Loucy (cell line): Measurements from ENCODE around the gene C1QTNF1.

Experiments
- H2AFZ ChIP-seq: fragments of 200-600 bp; sonication (generic); 2 replicates; pipeline ENCODE4 v1.6.0; 2016; ENCODE audit warnings: antibody characterized with exemption, mild to moderate bottlenecking, low read length, moderate library complexity
- H3F3A ChIP-seq: fragments of 200-600 bp; 2 replicates; pipeline ENCODE4 v1.6.0; 2016; ENCODE audit warnings: antibody characterized with exemption, low read depth, mild to moderate bottlenecking
- H3K27me3 ChIP-seq: fragments of 200-600 bp; sonication (generic); 2 replicates; pipeline ENCODE4 v1.6.1; 2014; ENCODE audit warnings: low read length, mild to moderate bottlenecking; ENCODE audit not compliant: insufficient read depth, poor library complexity, severe bottlenecking
- H3K36me3 ChIP-seq: fragments of 200-600 bp; sonication (generic); 2 replicates; pipeline ENCODE4 v1.6.1; 2016; ENCODE audit warnings: low read length; ENCODE audit not compliant: insufficient read depth
- H3K4me1 ChIP-seq: fragments of 200-600 bp; sonication (generic); 2 replicates; pipeline ENCODE4 v1.5.1; 2014; ENCODE audit warnings: low read length, mild to moderate bottlenecking; ENCODE audit not compliant: insufficient read depth, poor library complexity, severe bottlenecking
- H3K4me2 ChIP-seq: fragments of 200-600 bp; sonication (generic); 2 replicates; pipeline ENCODE4 v1.6.0; 2014; ENCODE audit warnings: antibody characterized with exemption, low read length, low read depth, mild to moderate bottlenecking; ENCODE audit not compliant: poor library complexity, severe bottlenecking
- H3K4me3 ChIP-seq: fragments of 200-600 bp; sonication (generic); 2 replicates; pipeline ENCODE4 v1.5.1; 2014; ENCODE audit warnings: low read length, mild to moderate bottlenecking, mixed read lengths; ENCODE audit not compliant: poor library complexity, severe bottlenecking
- H3K79me2 ChIP-seq: fragments of 200-600 bp; sonication (generic); 2 replicates; pipeline ENCODE4 v1.6.1; 2014; ENCODE audit warnings: low read length; ENCODE audit not compliant: insufficient read depth
- H3K9ac ChIP-seq: fragments of 200-600 bp; sonication (generic); 2 replicates; pipeline ENCODE4 v1.6.0; 2014; ENCODE audit warnings: mild to moderate bottlenecking, low read depth, low read length, moderate library complexity; ENCODE audit not compliant: poor library complexity, severe bottlenecking
- H3K9me2 ChIP-seq: fragments of 200-600 bp; sonication (generic); replicated peaks from 2 replicates; pipeline ENCODE4 v1.6.1; 2016; ENCODE audit warnings: low read depth, low read length, mixed read lengths
- H3K9me3 ChIP-seq: fragments of 200-600 bp; sonication (generic); 2 replicates; pipeline ENCODE4 v1.6.1; 2014; ENCODE audit warnings: mild to moderate bottlenecking, antibody characterized with exemption, low read length, low read depth; ENCODE audit not compliant: insufficient read depth
- H4K20me1 ChIP-seq: fragments of 200-600 bp; sonication (generic); 2 replicates; pipeline ENCODE4 v1.6.0; 2014; ENCODE audit warnings: antibody characterized with exemption, low read length, mild to moderate bottlenecking; ENCODE audit not compliant: insufficient read depth, poor library complexity, severe bottlenecking
- CTCF ChIP-seq: fragments of 200-600 bp; sonication (generic); conservative IDR thresholded peaks from 2 replicates; pipeline ENCODE4 v1.5.1; 2014; ENCODE audit warnings: mild to moderate bottlenecking, antibody characterized with exemption, low read length
- EZH2phosphoT487 ChIP-seq: fragments of 200-600 bp; IDR thresholded peaks from 2 replicates; pipeline ENCODE4 v1.6.1; 2018; ENCODE audit warnings: antibody characterized with exemption, mild to moderate bottlenecking, moderate library complexity, borderline replicate concordance

The C1QTNF1 gene

DNA sequence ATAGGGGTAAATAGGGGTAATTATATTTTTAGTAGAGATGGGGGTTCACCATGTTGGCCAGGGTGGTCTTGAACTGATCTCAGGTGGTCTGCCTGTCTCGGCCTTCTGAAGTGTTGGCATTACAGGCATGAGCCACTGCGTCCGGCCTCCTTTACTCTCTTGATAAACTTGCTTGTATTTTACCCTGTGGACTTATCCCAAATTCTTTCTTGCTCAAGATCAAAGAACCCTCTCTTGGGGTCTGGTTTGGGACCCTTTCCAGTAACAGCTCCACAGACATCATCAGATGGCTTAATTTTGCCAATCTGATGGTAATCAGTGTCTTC is 5.6 kb upstream of the C1QTNF1 start:
- no peaks in the 10 kb centered on the region for H3K9me3 ChIP-seq
- H3F3A ChIP-seq: no peaks in the 10 kb centered on the region
- no peaks in the 10 kb centered on the region for H3K4me1 ChIP-seq
- TF ChIP-seq EZH2phosphoT487: no peak
- no peak for TF ChIP-seq CTCF
- no peak overlapping the region for H3K4me2 ChIP-seq
- H3K9me2 ChIP-seq: no peaks in the 10 kb centered on the region
- H2AFZ ChIP-seq: no peak overlapping the region
- no peak overlapping the region for H3K9ac ChIP-seq
- H3K36me3 ChIP-seq: no peaks in the 10 kb centered on the region
- no peaks in the 10 kb centered on the region for H3K27me3 ChIP-seq
- H3K4me3 ChIP-seq: no peak overlapping the region
- no peaks in the 10 kb centered on the region for H3K79me2 ChIP-seq
- H4K20me1 ChIP-seq: no peaks in the 10 kb centered on the region

DNA sequence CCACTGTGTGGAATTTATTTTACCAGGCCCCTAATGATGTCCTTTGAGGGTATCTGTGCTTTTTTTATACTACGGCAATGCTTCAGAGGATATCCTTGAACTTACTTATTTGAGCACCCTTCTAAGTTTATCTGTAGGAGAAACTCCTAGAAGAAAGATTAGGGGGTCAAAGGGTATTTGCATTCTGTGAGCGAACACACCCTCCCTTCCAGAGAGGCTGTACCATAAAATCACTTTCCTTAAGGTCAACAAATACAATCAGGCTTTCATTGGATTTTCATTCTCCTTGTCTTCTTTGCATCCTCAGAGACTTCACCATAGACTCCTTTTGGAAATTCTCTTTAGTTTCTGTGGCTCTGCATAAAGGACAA is 4.7 kb upstream of the C1QTNF1 start:
- no peaks in the 10 kb centered on the region for H3K36me3 ChIP-seq
- no peak overlapping the region for H3K4me2 ChIP-seq
- H3K9ac ChIP-seq: no peak overlapping the region
- no peaks in the 10 kb centered on the region for H3K9me3 ChIP-seq
- H3K4me3 ChIP-seq: no peak overlapping the region
- peaks cover 6% of the 10 kb centered on the region for H3K4me1 ChIP-seq
- no peak for TF ChIP-seq CTCF
- TF ChIP-seq EZH2phosphoT487: no peak
- H3F3A ChIP-seq: no peaks in the 10 kb centered on the region
- no peak overlapping the region for H2AFZ ChIP-seq
- H3K9me2 ChIP-seq: no peaks in the 10 kb centered on the region
- no peaks in the 10 kb centered on the region for H3K79me2 ChIP-seq
- H3K27me3 ChIP-seq: no peaks in the 10 kb centered on the region
- no peaks in the 10 kb centered on the region for H4K20me1 ChIP-seq

DNA sequence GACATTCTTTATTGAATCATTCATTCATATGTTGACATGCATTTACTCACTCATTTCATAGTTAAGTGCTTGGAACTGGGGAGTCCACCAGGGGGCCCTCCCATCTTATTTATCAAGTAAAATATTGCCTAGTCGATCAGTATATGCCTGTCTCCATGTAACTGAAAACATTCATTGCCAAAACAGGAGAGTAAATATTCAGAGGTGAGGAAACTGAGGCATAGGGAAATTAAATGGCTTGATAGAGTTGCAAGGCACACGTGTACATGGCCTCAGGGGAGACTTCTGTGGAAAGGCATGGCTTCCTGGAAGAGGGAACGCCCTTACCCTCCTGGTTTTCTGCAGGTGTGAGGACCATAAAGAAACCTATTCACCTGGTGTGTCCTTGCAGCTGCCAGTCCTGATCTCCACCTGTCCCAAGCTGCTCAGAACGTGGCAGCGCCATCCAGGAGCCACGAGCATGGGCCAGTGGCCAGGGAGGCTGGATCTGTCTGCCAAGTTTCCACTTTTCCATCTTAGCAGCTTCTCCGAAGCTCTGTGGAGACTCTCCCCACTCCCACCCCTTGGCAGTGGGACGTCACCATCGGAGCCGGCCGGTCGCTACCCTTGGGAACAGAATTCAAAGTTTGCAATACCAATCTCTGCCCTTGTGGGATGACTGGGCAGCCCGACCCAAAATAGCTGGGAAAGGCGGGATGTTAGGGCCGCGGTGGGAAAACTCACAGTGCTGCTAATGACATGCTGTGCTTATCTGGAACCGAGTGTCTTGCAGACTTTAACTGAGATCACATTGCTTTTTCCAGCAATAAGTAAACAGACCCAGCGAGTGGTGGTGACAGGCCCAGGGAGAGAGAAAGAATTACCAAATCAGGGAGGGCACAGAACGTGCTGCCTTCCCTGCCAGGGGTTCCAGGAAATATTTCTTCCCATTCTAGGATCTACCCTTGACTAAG is 4.1 kb upstream of the C1QTNF1 start:
- Histone ChIP-seq H3K4me2 (no peak overlapping the region), H3K4me1 (peaks cover 8% of the 10 kb centered on the region), H3K4me3 (no peak overlapping the region), H3F3A (no peaks in the 10 kb centered on the region), H3K79me2 (no peaks in the 10 kb centered on the region), H2AFZ (no peak overlapping the region), H3K9me2 (no peaks in the 10 kb centered on the region), H3K27me3 (no peaks in the 10 kb centered on the region), H4K20me1 (no peaks in the 10 kb centered on the region), H3K9me3 (no peaks in the 10 kb centered on the region), H3K36me3 (no peaks in the 10 kb centered on the region), H3K9ac (no peak overlapping the region)
- TF ChIP-seq EZH2phosphoT487 (no peak), CTCF (peak; percentile 80)
